HUES64 (cell line): ENCODE results near the gene RALGAPA2.

ENCODE experiments used
- H3K27ac ChIP-seq: 2 replicates; pipeline ENCODE4 v1.7.0; 2013; ENCODE audit warnings: low read depth, low read length, inconsistent platforms
- H3K27me3 ChIP-seq: 2 replicates; pipeline ENCODE4 v1.6.1; 2013; ENCODE audit warnings: mild to moderate bottlenecking, low read length; ENCODE audit not compliant: insufficient read depth
- H3K36me3 ChIP-seq: 2 replicates; pipeline ENCODE4 v1.6.1; 2013; ENCODE audit warnings: mild to moderate bottlenecking, low read length; ENCODE audit not compliant: insufficient read depth
- H3K4me1 ChIP-seq: 2 replicates; pipeline ENCODE4 v1.6.1; 2013; ENCODE audit warnings: mild to moderate bottlenecking, low read length, moderate library complexity; ENCODE audit not compliant: insufficient read depth
- H3K4me3 ChIP-seq: 2 replicates; pipeline ENCODE4 v1.5.1; 2013; ENCODE audit warnings: mild to moderate bottlenecking, low read length, moderate library complexity
- H3K9ac ChIP-seq: 2 replicates; pipeline ENCODE4 v1.6.1; 2013; ENCODE audit warnings: mild to moderate bottlenecking, low read depth, low read length
- H3K9me3 ChIP-seq: 2 replicates; pipeline ENCODE4 v1.6.1; 2013; ENCODE audit warnings: low read depth, low read length; ENCODE audit not compliant: insufficient read depth
- WGBS: fragments of 150-250, 120-280 bp; methylation state at CpG from one replicate; pipeline ENCODE4 v1.1.7; 2013; ENCODE audit warnings: missing lambda C conversion rate; 5-methylcytosine and 5-hydroxymethylcytosine counted together

Gene RALGAPA2

DNA sequence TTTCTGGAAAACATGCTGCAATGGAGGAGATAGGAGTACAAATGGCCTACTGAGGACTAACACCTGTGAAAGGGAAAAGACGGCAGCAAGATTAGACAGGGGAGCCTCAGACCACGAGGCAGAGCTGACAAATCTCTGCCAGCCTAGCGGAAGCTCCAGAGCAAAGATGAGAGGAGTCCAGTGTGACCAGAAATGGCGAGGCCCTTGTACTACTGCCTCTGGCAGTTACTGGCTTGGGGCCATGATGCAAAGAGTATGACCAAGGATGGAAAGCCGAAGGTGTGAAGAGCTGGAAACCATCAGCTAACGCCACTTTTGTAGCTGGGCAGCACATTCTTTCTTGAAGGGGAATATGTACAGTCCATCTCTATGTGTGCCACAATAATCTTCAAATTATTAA, 55.4 kb downstream of the RALGAPA2 start:
- no peaks in the 10 kb centered on the region for H3K27me3 ChIP-seq
- WGBS = 93% methylated on average over 6 of the region's 6 CpGs

GRCh38 chr20:20655883-20656282, 56.6 kb downstream of the RALGAPA2 start:
- H3K27ac ChIP-seq = no peak overlapping the region
- 93% methylated on average over 5 of the region's 5 CpGs for WGBS
- H3K36me3 ChIP-seq = no peaks in the 10 kb centered on the region
- H3K4me3 ChIP-seq = no peak overlapping the region
- H3K27me3 ChIP-seq = no peaks in the 10 kb centered on the region
- H3K4me1 ChIP-seq = no peaks in the 10 kb centered on the region
- no peak overlapping the region for H3K9ac ChIP-seq
- no peaks in the 10 kb centered on the region for H3K9me3 ChIP-seq

More for the DNA sequence above, 55.4 kb downstream of the RALGAPA2 start:
- Histone ChIP-seq H3K27ac (no peak overlapping the region), H3K4me1 (no peaks in the 10 kb centered on the region), H3K9me3 (no peaks in the 10 kb centered on the region), H3K9ac (no peak overlapping the region), H3K36me3 (no peaks in the 10 kb centered on the region), H3K4me3 (no peak overlapping the region)

DNA sequence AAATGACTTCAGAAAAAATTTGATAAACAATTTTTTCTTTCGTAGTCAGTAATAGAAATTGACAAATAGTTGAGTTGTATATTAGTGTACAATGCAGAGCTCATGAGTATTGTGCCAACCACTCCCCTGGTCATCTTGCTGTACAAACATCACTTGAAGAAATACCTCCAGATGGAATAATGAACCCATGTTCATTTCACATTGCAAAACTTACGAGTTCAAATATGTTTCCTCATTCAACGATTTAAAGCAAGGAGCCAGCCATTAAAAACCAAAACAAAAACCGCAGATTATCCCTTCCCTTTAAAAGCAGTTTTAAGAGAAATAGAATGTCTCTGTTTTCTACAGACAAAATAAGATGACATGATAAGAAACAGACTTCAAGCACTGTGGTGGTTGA, 62.5 kb downstream of the RALGAPA2 start:
- 96% methylated on average over 4 of the region's 4 CpGs for WGBS
- Histone ChIP-seq H3K9me3 (peaks cover 3% of the 10 kb centered on the region; the same call in 1 of the 2 replicates), H3K4me3 (no peak overlapping the region), H3K27me3 (no peaks in the 10 kb centered on the region), H3K9ac (no peak overlapping the region), H3K4me1 (peaks cover 6% of the 10 kb centered on the region; the same call in 1 of the 2 replicates), H3K27ac (no peak overlapping the region), H3K36me3 (no peaks in the 10 kb centered on the region)

- WGBS = 93% methylated on average over 2 of the region's 3 CpGs
- Histone ChIP-seq H3K4me1 (peaks cover 5% of the 10 kb centered on the region; the same call in 1 of the 2 replicates), H3K36me3 (peaks cover 17% of the 10 kb centered on the region), H3K27me3 (no peaks in the 10 kb centered on the region), H3K27ac (no peak overlapping the region), H3K4me3 (no peak overlapping the region), H3K9ac (no peak overlapping the region), H3K9me3 (peaks cover 3% of the 10 kb centered on the region; the same call in 1 of the 2 replicates)
Measured at GRCh38 chr20:20643927-20644326, 68.5 kb downstream of the RALGAPA2 start.

GRCh38 chr20:20641783-20642182, 70.7 kb downstream of the RALGAPA2 start:
- H3K27me3 ChIP-seq = no peaks in the 10 kb centered on the region
- no peak overlapping the region for H3K27ac ChIP-seq
- 95% methylated on average over 1 of the region's 2 CpGs for WGBS
- no peak overlapping the region for H3K4me3 ChIP-seq
- H3K36me3 ChIP-seq = peaks cover 28% of the 10 kb centered on the region
- no peaks in the 10 kb centered on the region for H3K9me3 ChIP-seq
- no peaks in the 10 kb centered on the region for H3K4me1 ChIP-seq
- no peak overlapping the region for H3K9ac ChIP-seq

GRCh38 chr20:20638878-20639277, 73.6 kb downstream of the RALGAPA2 start:
- no peaks in the 10 kb centered on the region for H3K27me3 ChIP-seq
- no peak overlapping the region for H3K27ac ChIP-seq
- H3K4me3 ChIP-seq = no peak overlapping the region
- H3K4me1 ChIP-seq = no peaks in the 10 kb centered on the region
- no peaks in the 10 kb centered on the region for H3K9me3 ChIP-seq
- H3K36me3 ChIP-seq = peaks cover 40% of the 10 kb centered on the region
- no peak overlapping the region for H3K9ac ChIP-seq
- 99% methylated on average over 2 of the region's 2 CpGs for WGBS

DNA sequence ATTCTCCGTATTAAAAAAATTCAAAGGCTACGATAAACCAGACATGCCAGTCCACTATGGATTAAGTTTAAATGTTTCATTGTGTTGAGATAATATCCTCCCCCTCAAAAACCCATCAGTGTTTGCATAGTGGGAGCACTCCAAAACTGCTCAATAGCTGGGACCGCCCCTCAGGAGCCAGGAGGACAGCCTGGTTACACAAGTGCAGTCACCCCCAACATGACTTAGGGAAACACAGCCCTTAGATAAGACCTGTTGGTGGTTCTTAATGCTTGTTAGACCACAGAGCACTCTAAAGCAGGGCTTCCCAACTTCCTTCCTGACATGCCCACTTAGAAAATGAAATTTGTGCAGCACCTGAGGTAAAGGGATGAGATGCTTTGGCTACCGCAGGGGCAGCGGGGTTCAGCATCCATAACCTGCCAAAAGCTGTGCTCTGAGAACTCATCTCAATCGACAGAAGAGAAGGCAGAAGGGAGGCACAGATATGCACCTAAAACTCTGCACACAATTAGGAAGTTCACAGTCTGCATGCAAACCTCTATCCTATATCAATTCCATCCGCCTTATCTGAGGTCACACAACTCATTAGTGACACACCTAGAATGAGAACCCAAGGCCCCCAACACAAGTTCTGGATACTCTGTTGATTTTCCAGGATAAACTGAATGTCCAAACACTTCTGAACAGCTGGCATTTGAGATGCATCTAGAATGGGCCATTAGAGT, 74.3 kb downstream of the RALGAPA2 start:
- Histone ChIP-seq H3K27me3 (no peaks in the 10 kb centered on the region), H3K9ac (no peak overlapping the region), H3K9me3 (no peaks in the 10 kb centered on the region), H3K4me3 (no peak overlapping the region), H3K27ac (no peak overlapping the region), H3K36me3 (peaks cover 42% of the 10 kb centered on the region), H3K4me1 (no peaks in the 10 kb centered on the region)
- 97% methylated on average over 7 of the region's 7 CpGs for WGBS

- Histone ChIP-seq H3K9ac (no peak overlapping the region), H3K4me1 (no peaks in the 10 kb centered on the region), H3K9me3 (no peaks in the 10 kb centered on the region), H3K4me3 (no peak overlapping the region), H3K27me3 (no peaks in the 10 kb centered on the region), H3K36me3 (peaks cover 39% of the 10 kb centered on the region), H3K27ac (no peak overlapping the region)
- WGBS = 94% methylated on average over 2 of the region's 2 CpGs
Measured at GRCh38 chr20:20635006-20635405, 77.4 kb downstream of the RALGAPA2 start.

DNA sequence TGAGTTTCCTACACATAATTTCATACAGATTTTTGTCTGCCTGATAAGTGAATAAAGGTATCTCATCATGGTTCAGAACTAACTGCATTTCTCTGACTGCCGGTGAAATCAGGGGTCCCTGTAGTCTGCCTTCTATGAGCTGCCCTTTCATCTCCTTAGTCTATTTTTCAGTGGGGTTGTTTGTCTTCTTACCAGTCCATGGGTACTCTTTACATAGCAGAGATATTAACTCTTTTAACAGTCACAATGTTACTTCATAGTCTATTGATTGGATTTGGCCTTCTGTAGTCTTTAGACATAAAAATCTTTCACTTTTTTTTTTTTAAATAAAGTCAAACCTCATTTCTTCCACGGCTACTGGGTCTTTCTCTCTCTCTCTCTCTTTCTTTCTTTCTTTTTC, 79.8 kb downstream of the RALGAPA2 start:
- Histone ChIP-seq H3K36me3 (peaks cover 30% of the 10 kb centered on the region), H3K9ac (no peak overlapping the region), H3K27me3 (no peaks in the 10 kb centered on the region), H3K27ac (no peak overlapping the region), H3K9me3 (no peaks in the 10 kb centered on the region), H3K4me1 (no peaks in the 10 kb centered on the region), H3K4me3 (no peak overlapping the region)
- 96% methylated on average over 2 of the region's 2 CpGs for WGBS

DNA sequence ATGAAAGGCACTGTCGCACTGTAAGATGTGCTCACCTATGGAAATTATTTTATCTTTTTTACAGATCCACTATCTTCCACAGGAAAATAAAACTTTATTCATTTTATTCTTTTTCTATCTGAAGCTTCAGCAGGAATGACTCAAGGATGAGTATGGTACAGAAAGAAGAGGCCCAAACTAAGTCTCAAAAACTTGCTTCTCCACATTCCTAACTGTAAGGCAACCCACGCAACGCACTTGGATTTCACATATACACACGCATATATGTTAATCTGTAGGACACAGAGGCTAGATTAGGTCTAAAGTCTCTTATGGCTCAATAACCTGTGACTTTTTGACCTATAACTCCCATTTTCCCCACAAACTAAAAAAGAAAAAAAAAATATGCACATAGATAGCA, 81.9 kb downstream of the RALGAPA2 start:
- WGBS = 96% methylated on average over 4 of the region's 4 CpGs
- no peaks in the 10 kb centered on the region for H3K4me1 ChIP-seq

GRCh38 chr20:20629556-20630188, 82.8 kb downstream of the RALGAPA2 start:
- H3K27ac ChIP-seq = no peak overlapping the region
- H3K36me3 ChIP-seq = peaks cover 23% of the 10 kb centered on the region
- no peaks in the 10 kb centered on the region for H3K9me3 ChIP-seq
- no peaks in the 10 kb centered on the region for H3K4me1 ChIP-seq
- H3K27me3 ChIP-seq = no peaks in the 10 kb centered on the region
- WGBS = 94% methylated on average over 3 of the region's 3 CpGs
- H3K4me3 ChIP-seq = no peak overlapping the region
- H3K9ac ChIP-seq = no peak overlapping the region

More for the DNA sequence above, 81.9 kb downstream of the RALGAPA2 start:
- Histone ChIP-seq H3K4me3 (no peak overlapping the region), H3K36me3 (peaks cover 32% of the 10 kb centered on the region), H3K27me3 (no peaks in the 10 kb centered on the region), H3K9ac (no peak overlapping the region), H3K27ac (no peak overlapping the region), H3K9me3 (no peaks in the 10 kb centered on the region)
